T47D (cell line): Measurements from ENCODE around the gene PPP4C.
"Not testable (repeated sequence)": the region's sequence is repeated elsewhere in the genome, so short reads cannot be mapped to it uniquely, and the experiment has no call there.

Experiments
- DNase-seq, 2 experiments: peaks; one replicate each; pipeline versions ENCODE4 v3.0.0 to v3.0.0-alpha.2; 2011 to 2012; ENCODE audit warnings: low read depth in 1 of 2, low spot score in 1 of 2
- JUND ChIP-seq: IDR thresholded peaks from 2 replicates; pipeline ENCODE4 v1.6.1; 2012; ENCODE audit warnings: low read depth
- in situ Hi-C: cut with HindIII; loops from 2 replicates; pipeline ENCODE4 v1.10.0; 2016; ENCODE audit warnings: low sequenced_read_pairs, low pct_unique_long_range_greater_than_20kb

The PPP4C gene

DNA sequence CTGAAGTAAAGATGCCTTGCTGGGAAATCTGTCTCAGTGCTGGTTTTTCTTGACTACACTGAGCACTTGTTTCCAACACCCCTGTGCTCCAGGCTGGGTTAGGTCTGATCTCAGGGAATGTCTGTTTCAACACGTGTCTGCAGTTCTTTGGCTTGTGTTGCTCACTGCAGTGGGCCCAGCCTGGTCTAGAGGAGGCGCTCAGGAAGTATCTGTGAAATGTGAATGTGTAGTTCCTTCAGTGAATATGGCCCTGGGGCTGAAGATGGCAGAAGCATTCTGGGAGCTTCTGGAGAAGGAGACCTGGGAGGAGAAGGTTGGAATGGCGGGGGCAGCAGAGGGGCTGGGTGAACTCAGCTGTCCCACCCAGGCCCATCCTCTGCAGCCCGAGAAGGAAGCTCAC lies 28.3 kb downstream of the PPP4C start:
- in situ Hi-C loops, result no loop called here
- DNase-seq, result no peak
- TF ChIP-seq JUND, result no peak

DNA sequence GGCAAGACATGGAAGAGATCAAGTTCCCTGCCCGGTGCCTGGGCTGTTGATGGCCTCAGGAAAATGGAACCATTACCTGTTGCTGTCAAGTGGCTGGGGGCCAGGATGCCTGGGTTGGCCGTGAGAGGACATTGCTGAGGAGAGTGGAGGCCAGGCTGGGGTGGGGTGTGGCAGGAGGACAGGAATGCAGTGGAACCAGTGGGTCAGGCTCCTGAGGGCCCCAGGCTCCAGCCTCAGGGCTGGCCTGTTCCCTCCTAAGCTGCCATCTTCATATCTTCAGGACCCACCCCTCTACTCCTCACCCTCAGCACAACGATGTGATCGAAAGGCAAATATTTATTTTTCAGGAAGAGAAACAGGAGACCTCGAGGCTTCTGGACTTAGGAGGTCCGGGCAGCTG lies 28.7 kb downstream of the PPP4C start:
- in situ Hi-C loops, result no loop called here
- DNase-seq, result peak in 1 of 2 experiments; percentile 61
- TF ChIP-seq JUND, result no peak

DNA sequence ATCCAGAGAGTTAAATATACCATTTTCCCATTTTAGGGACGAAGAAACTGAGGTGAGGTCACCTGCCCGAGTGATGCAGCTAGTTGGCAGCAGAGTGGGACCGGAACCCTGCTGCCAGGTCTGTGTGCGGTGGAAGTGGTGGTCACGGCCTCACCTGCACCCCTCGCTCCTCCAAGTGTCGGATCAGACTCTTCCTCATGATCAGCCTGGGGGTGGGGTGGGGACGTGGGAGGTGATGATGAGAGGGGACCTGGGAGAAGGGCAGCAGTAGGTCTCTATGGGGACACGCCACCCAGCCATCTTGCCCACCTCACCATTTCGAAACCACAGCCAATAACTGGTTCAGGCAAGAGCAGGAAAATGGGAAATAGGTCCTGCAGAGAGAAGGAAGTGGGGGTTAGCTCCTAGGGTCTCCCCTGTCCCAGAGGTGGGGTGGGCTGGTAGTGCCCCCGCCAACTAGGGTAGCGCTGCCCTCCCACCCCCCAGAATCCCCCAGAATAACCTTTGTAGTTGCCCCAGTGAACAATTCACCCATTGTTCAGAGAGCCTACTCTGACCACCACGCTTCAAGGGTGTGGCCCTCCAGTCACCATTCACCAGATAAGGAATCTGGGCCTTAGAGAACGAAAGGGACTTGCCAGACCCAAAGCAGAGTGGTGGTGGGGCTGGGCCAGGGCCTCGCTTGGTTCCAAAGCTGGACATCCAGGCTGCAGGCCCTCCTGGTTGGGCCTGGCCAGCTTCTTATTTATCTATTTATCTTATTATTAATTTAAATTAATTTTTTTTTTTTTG lies 32.5 kb downstream of the PPP4C start:
- no peak for DNase-seq
- TF ChIP-seq JUND, result no peak
- in situ Hi-C loops, result no loop called here

- in situ Hi-C loops, result no loop called here
- no peak for DNase-seq
- TF ChIP-seq JUND, result no peak
These were observed 34.9 kb downstream of the PPP4C start for GRCh38 chr16:30110661-30111060.

DNA sequence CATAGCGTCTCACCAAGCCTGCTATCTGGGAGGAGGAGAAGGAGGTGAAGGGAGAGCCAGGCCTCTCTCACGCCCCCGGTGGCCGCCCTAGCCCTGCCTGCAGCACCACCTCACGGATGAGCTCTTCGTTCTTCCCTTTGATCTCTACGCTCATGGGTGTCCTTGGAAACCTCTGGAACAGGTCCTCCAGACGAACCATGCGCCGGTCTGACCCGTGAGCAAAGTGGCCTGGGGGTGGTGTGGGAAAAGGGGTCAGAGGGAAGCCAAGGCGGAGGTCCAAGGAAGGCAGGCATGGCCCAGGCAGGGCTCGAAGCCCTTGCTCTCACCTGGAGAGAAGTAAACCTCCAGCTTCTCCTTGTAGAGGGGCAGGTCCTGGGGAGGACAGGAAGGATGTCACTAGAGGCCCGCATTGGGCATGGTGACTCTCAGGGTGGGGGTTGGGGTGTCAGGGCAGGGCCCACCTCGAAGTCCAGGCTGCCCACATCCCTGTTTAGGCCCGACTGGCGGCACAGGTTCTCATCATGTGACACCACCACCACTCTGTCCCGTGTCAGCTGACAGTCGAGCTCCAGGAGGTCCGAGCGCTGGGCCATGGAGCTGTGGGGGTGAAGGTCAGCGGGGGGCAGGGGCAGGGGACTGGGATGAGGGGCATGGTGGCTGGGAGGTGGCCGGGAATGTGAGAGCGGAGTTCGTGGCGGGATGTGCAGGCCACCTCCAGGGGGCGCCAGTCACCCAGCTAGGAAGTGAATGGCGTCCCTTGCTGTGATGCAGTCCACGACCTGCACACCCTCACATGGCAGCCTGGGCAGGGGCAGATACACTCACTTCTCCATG lies 36.6 kb downstream of the PPP4C start:
- TF ChIP-seq JUND, result no peak
- in situ Hi-C loops, result no loop called here
- peak in 1 of 2 experiments; percentile 62 for DNase-seq

GRCh38 chr16:30113031-30113710 lies 37.4 kb downstream of the PPP4C start, which contains the start of gene GDPD3:
Gene GDPD3, minus strand, starts transcription at chr16:30113537. Its CDS starts 59 bp downstream, at chr16:30113478.
- in situ Hi-C loops, result no loop called here

DNA sequence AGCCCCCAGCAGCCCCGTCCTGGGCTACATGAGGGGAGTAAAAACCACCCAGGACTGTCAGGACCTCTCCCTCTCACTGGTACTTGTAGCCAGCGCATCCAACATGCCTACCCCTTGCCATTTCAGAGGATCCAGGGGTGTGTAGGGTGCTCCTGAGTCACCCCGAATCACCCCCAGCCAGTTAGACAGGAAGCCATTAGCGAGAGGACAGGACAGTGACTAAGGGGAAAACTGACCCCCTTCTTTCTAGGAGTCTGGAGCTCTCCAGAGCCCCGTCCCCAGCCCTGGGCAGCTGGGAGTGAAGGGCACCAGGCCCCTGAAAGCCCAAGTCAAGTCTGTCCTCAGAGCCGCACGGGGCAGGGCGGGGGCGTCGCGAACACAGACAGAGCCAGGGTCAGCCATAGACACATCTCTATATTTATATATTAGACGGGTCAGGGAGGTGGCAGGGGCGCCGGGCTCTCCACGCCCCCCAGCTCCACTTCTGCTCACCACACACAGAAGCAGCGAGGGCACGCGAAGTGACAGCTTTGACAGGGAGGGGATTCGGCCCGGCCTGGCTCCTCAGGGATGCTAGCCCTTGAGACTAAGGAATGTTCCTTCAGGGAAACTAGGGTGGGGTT lies 38.0 kb downstream of the PPP4C start:
- DNase-seq, result no peak
- TF ChIP-seq JUND, result no peak
- in situ Hi-C loops, result no loop called here

More at GRCh38 chr16:30113031-30113710, 37.4 kb downstream of the PPP4C start, which contains the start of gene GDPD3:
- DNase-seq, result peak in 1 of 2 experiments; percentile 72
- no peak for TF ChIP-seq JUND

GRCh38 chr16:30114411-30114810 lies 38.6 kb downstream of the PPP4C start:
- in situ Hi-C loops, result no loop called here

DNA sequence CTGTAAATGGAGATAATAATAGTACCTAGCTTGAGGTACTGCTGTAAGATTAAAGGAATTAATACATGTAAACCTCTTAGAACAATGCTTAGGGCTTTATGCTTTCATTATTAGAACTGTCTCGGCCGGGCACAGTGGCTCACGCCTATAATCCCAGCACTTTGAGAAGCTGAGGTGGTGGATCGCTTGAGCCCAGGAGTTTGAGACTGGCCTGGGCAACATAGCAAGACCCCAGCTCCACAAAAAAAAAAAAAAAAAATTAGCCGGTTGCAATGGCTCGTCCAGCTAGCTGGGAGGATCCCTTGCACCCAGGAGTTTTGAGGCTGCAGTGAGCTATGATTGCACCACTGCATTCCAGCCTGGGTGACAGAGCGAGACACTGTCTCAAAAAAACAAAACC lies 39.0 kb downstream of the PPP4C start:
- DNase-seq, in situ Hi-C loops: not testable (repeated sequence)

More at GRCh38 chr16:30114411-30114810, 38.6 kb downstream of the PPP4C start:
- DNase-seq, result no peak
- no peak for TF ChIP-seq JUND

- TF ChIP-seq JUND, result no peak
- in situ Hi-C loops, result no loop called here
- DNase-seq, result no peak
These were observed 39.4 kb downstream of the PPP4C start for GRCh38 chr16:30115238-30115637.

- in situ Hi-C loops, result no loop called here
- DNase-seq, result no peak
- no peak for TF ChIP-seq JUND
These were observed 40.8 kb downstream of the PPP4C start for GRCh38 chr16:30116291-30117207.
